Tibial nerve (tissue), 4 donors: Measurements from ENCODE around the gene ANO9. TPM values are rescaled to one million over a fixed set of nuclear protein-coding genes. Genes with fewer than 3 reads are reported as not detected.

Experiments used
- DNase-seq, 2 donors: peaks; one replicate each; pipeline ENCODE4 v3.0.0-alpha.2; 2019; ENCODE audit warnings: low spot score in 2 of 2
- H3K27ac ChIP-seq, 4 donors: fragments of 200-600 bp; sonication (generic) in 3 of 4; one replicate each; pipeline ENCODE4 v1.5.1; 2017 to 2019; ENCODE audit warnings: mild to moderate bottlenecking in 1 of 4
- H3K27me3 ChIP-seq, 2 donors: fragments of 200-600 bp; sonication (generic) in 1 of 2; one replicate each; pipeline versions ENCODE4 v1.5.1 to v1.6.0; 2017 to 2019
- H3K36me3 ChIP-seq, 3 donors: fragments of 200-600 bp; sonication (generic); one replicate each; pipeline ENCODE4 v1.5.1; 2018 to 2019
- H3K4me1 ChIP-seq, 4 donors: fragments of 200-600 bp; sonication (generic) in 3 of 4; one replicate each; pipeline ENCODE4 v1.5.1; 2017 to 2019
- H3K4me3 ChIP-seq, 4 donors: fragments of 200-600 bp; sonication (generic) in 3 of 4; one replicate each; pipeline ENCODE4 v1.5.1; 2017 to 2019; ENCODE audit warnings: mild to moderate bottlenecking in 1 of 4, moderate library complexity in 1 of 4
- H3K9me3 ChIP-seq, 4 donors: fragments of 200-600 bp; sonication (generic) in 3 of 4; one replicate each; pipeline ENCODE4 v1.5.1; 2017 to 2019
- CTCF ChIP-seq, 5 experiments: fragments of 200-600 bp in 3 of 5; fragments of 450-650 bp in 2 of 5; sonication (generic) in 3 of 5; IDR thresholded peaks; one replicate each; pipeline ENCODE4 v1.5.1; 2016 to 2019; ENCODE audit warnings: antibody characterized with exemption in 5 of 5, mild to moderate bottlenecking in 3 of 5, moderate library complexity in 2 of 5
- EP300 ChIP-seq, 2 donors: sonication (generic); formaldehyde crosslinking; IDR thresholded peaks; one replicate each; pipeline ENCODE4 v1.6.1; 2017; ENCODE audit warnings: antibody characterized with exemption in 2 of 2, mild to moderate bottlenecking in 1 of 2
- POLR2A ChIP-seq, 2 donors: fragments of 450-650 bp; IDR thresholded peaks; one replicate each; pipeline ENCODE4 v1.6.1; 2017; ENCODE audit warnings: antibody characterized with exemption in 2 of 2, mild to moderate bottlenecking in 2 of 2, moderate library complexity in 2 of 2
- WGBS, 2 donors: methylation state at CpG; one replicate each; pipeline ENCODE4 v1.1.5; 2018; 5-methylcytosine and 5-hydroxymethylcytosine counted together
- total RNA-seq, 4 donors: library from RNA; depleted of rRNA; stranded (reverse); fragments of >200 nt; gene quantifications; one replicate each; pipeline ENCODE4 v1.1.0, GENCODE V29; 2016

ANO9 gene
- total RNA-seq, 4 donors from 2014 or later: 0.78 to 0.90 (median 0.87) TPM; not detected in 1

- DNase-seq: no peak
- no peaks in the 10 kb centered on the region for H3K36me3 ChIP-seq
- peaks cover 0 to 22% (median 4%) of the 10 kb centered on the region in 4 donors for H3K4me1 ChIP-seq
- H3K4me3 ChIP-seq: no peak overlapping the region
- TF ChIP-seq CTCF (IDR thresholded peaks at IDR 0.05): no peak
- no peak for TF ChIP-seq POLR2A (IDR thresholded peaks at IDR 0.05)
- TF ChIP-seq EP300 (IDR thresholded peaks at IDR 0.05): no peak
- peak overlapping the region in 1 of 4 donors; percentile 50 for H3K27ac ChIP-seq
- H3K9me3 ChIP-seq: no peaks in the 10 kb centered on the region
- H3K27me3 ChIP-seq: peaks cover 0 to 53% of the 10 kb centered on the region in 2 donors
- 74% methylated on average over 16 of the region's 16 CpGs for WGBS, 2 donors
Measured at GRCh38 chr11:443542-444199, 1.9 kb upstream of the ANO9 start.

- TF ChIP-seq CTCF (IDR thresholded peaks at IDR 0.05): no peak
- TF ChIP-seq POLR2A (IDR thresholded peaks at IDR 0.05): no peak
- TF ChIP-seq EP300 (IDR thresholded peaks at IDR 0.05): no peak
- Histone ChIP-seq H3K36me3 (no peaks in the 10 kb centered on the region), H3K4me1 (peaks cover 0 to 14% (median 0%) of the 10 kb centered on the region in 4 donors), H3K27ac (no peak overlapping the region), H3K27me3 (peaks cover 0 to 53% of the 10 kb centered on the region in 2 donors), H3K9me3 (no peaks in the 10 kb centered on the region), H3K4me3 (no peak overlapping the region)
- DNase-seq: no peak
- WGBS, 2 donors: 23 to 33% methylated on average over 10 to 13 of the region's 16 CpGs
Measured at GRCh38 chr11:442611-443081, 835 bp upstream of the ANO9 start.

GRCh38 chr11:441043-441417 is 781 bp downstream of the ANO9 start:
- peak overlapping the region in 1 of 4 donors; percentile 36 for H3K4me3 ChIP-seq
- 50 to 59% methylated on average over 2 to 12 of the region's 13 CpGs for WGBS, 2 donors
- TF ChIP-seq EP300 (IDR thresholded peaks at IDR 0.05): no peak
- no peak for TF ChIP-seq POLR2A (IDR thresholded peaks at IDR 0.05)
- TF ChIP-seq CTCF (IDR thresholded peaks at IDR 0.05): no peak
- H3K27me3 ChIP-seq: peaks cover 0 to 55% of the 10 kb centered on the region in 2 donors
- no peaks in the 10 kb centered on the region for H3K9me3 ChIP-seq
- peaks cover 0 to 13% (median 0%) of the 10 kb centered on the region in 4 donors for H3K4me1 ChIP-seq
- DNase-seq: no peak
- no peaks in the 10 kb centered on the region for H3K36me3 ChIP-seq
- peak overlapping the region in 1 of 4 donors; percentile 77 for H3K27ac ChIP-seq

- no peaks in the 10 kb centered on the region for H3K36me3 ChIP-seq
- peaks cover 0 to 13% (median 0%) of the 10 kb centered on the region in 4 donors for H3K4me1 ChIP-seq
- WGBS, 2 donors: 90 to 91% methylated on average over 25 to 27 of the region's 27 CpGs
- H3K4me3 ChIP-seq: peak overlapping the region in 1 of 4 donors; percentile 36
- no peaks in the 10 kb centered on the region for H3K9me3 ChIP-seq
- peaks cover 0 to 55% of the 10 kb centered on the region in 2 donors for H3K27me3 ChIP-seq
- peak overlapping the region in 1 of 4 donors; percentile 77 for H3K27ac ChIP-seq
- TF ChIP-seq POLR2A (IDR thresholded peaks at IDR 0.05): no peak
- no peak for TF ChIP-seq CTCF (IDR thresholded peaks at IDR 0.05)
- TF ChIP-seq EP300 (IDR thresholded peaks at IDR 0.05): no peak
- DNase-seq: no peak
Measured at GRCh38 chr11:440065-441042, 1.5 kb downstream of the ANO9 start.
